ENCODE measurements around the gene NKAIN2.
"Not testable (repeated sequence)": the region's sequence is repeated elsewhere in the genome, so short reads cannot be mapped to it uniquely, and the experiment has no call there.

The NKAIN2 gene

GRCh38 chr6:124199286-124199685, 395.6 kb downstream of the NKAIN2 start:
- no peak for DNase-seq

DNA sequence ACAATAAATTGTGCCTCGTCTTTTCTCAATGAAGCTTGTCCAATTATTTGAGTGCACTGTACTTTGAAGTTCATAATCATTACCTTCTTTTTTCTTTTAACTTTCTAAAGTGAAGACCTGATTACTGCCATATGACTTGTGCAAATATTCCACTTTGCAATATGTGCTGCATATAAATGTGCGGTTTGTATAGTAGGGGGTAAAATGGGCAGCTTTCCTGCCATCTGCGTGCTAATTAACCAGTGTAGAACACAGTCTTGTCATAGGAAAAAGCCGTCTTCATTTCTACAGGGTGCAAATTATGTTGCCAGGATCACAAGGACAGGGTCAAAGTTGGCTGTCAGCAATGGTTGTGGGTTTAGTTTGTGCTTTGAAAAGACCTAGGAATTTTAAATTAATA, 397.0 kb downstream of the NKAIN2 start:
- DNase-seq: no peak

DNA sequence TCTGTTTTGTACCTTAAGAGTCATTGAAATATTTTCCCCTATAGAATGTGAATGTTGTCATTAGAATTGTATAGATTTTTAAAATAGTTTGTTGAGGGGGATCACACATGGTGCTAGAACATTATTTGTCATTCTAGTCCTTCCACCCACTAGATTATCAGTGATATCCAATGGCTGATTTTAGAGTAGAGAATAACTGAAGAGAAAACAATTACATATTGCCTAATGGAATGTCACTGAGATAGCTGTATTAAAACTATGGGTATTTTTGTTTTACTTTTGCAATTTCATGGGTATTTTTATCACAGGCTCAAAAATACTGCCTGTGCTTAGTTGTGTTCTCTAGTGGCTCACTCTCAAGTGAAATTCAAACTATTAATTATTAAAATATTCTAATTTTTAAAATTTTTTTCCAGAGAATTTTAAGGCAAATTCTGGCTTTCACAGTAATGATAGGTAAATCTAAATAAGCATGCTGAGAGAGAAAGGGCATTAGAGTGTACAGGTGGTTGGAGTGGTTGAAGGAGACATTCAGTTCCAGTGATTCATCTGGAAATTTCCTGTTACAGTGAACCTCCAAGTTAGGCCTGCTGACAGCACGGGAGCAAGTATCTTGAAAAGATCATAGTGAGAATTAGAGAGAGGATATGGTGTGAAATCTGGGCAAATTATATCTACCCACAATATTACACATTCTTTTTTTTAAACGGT, 399.6 kb downstream of the NKAIN2 start:
- no peak for DNase-seq

GRCh38 chr6:124203812-124204167, 400.1 kb downstream of the NKAIN2 start:
- DNase-seq: no peak

DNA sequence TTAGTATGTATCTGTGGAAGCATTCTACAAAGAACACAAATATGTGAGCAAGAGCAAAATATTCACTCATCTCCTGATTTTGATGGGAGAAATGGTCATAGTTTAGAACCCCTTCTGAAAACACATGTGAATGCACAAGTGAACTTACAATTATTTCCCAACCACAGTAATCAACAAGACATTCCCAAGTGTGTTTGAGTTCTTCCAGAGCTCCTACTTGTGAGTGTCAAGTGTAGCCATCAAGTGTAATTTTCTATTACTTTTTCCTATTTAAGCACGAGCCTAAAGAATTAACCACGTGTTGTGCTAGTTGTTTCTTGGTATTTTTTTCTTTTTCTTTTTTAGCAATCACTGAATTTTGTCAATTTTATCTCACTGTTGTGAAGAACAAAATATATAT, 402.3 kb downstream of the NKAIN2 start:
- no peak for DNase-seq

- no peak for DNase-seq
Measured at GRCh38 chr6:124223611-124224345, 420.1 kb downstream of the NKAIN2 start.

- DNase-seq: no peak
Measured at GRCh38 chr6:124226396-124226795, 422.7 kb downstream of the NKAIN2 start.

DNA sequence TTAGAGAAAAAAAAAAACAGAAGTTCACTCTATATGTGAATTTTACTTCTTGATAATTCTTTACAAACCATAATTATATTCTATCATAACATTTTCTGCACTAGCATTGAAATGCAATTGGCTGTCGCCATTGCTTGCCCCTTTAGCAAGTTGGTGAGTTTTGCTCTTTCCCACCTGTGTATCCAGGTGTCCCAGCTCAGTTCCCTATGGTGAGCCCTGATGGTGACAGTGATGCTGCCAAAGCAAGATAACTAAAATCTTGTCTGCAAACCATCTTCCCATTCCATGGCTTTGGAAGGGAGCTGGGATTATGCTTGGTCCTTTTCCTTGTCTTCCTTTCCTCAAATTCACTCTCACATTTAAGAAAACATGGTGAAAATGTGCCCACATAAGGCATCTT, 429.6 kb downstream of the NKAIN2 start:
- DNase-seq: no peak

- DNase-seq: no peak
Measured at GRCh38 chr6:124234801-124235200, 431.1 kb downstream of the NKAIN2 start.

GRCh38 chr6:124237911-124238310, 434.2 kb downstream of the NKAIN2 start:
- no peak for DNase-seq

DNA sequence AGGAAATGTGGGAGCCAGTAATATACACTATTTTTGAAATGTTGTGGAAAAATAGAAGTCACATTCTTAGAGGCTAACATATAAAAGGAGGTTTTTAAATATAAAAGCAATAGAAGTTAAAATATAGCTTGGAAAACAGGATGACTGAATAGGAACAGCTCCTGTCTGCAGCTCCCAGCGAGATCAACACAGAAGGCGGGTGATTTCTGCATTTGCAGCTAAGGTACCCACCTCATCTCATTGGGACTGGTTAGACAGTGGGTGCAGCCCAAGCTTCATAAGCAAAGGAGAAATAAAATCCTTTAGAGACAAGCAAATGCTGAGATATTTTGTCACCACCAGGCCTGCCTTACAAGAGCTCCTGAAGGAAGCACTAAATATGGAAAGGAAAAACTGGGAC, 434.7 kb downstream of the NKAIN2 start:
- not testable (repeated sequence) for DNase-seq

GRCh38 chr6:124254941-124255685, 451.4 kb downstream of the NKAIN2 start:
- peak in 14 of 56 donors; percentile 1 to 47 (median 7) for DNase-seq

GRCh38 chr6:124260337-124260736, 456.7 kb downstream of the NKAIN2 start:
- no peak for DNase-seq

DNA sequence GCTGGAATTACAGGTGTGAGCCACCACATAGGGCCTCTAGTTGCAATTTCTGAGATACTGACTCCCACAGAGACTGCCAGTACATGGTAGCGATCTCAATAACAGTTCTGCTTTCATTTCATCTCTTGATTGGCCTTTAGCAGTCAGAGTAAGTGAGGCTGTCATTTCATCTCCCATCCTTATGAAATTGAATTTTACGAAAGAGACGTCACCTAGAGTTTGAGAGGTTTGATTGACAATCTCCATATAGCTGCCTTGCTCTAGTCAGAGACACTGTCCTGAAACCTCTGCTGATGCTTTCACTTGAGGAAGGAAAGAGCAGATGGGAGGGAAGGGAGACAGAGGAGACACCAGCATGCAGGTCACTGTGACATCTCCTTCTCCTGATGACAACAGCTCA, 466.1 kb downstream of the NKAIN2 start:
- DNase-seq: no peak

DNA sequence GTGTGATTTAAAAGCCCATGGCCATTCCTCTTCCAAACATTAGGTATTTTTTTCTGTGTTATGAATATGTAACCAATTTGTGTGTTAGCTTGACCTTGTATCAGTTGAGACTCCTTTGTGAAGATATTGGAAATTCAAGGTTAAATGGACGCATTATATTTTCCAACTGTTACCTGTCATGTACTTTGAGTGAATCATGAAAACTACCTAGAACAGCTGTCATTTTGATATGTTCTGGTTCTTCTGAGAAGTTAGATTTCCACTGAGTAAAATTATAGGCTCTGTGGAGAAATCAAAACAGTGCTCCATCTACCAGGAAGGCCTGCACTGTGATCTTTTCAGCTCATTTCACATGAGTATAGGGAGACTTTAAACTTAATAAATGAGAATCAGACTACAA, 470.0 kb downstream of the NKAIN2 start:
- no peak for DNase-seq

DNA sequence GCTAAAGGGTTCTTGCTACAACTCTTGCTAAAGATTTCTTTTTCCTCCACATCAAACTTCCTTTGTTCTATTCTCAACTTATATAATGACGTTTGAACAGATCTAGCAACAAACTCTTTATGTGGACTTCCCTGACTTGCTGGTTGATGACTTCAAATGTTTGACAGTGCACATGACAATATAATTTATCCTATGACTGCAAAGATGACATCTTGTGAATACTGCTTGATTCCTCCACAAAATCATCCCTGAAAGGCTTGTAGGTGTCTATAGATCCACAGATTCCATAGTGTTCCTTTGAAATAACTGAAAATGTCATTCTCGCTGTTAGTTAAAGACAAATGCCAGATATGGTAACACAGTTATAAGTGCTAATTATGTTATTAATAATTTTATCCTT, 478.9 kb downstream of the NKAIN2 start:
- DNase-seq: no peak

DNA sequence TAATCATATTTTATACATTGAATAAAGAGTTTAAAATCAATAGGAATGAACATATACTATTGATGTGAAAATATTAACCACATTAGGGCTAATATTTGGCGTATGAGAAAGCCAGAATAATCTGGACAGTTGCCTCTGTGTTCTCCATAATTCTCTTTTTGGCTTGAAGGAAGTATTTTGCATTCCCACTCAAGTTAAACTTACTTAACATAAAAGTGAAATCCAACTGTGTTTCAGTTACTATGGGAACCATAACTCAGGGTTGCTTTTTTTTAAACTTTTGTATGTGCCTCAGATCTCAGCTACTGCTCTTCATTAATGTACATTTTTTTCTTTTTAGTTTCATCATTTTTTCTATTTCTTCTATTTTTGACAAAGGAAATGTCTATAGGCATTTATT, 479.8 kb downstream of the NKAIN2 start:
- no peak for DNase-seq

DNA sequence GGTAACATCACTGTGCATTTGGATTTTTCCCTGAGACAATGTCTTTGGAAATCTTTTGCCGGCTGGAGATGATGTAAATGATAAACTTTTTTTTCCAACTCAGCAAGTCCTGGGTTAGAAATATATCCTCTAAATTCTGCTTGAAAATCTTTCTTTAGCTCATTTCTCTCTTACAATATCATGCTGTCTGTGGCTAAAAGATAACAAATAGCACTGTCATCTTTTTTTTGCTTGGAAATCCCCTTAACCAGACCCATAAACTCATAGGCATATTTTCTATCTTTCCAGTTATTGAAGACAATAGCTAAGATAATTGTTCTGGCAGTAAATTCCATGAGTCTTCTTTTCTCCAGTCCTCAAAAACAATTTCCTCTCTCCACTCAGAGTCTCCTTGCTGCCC, 481.5 kb downstream of the NKAIN2 start:
- no peak for DNase-seq

DNA sequence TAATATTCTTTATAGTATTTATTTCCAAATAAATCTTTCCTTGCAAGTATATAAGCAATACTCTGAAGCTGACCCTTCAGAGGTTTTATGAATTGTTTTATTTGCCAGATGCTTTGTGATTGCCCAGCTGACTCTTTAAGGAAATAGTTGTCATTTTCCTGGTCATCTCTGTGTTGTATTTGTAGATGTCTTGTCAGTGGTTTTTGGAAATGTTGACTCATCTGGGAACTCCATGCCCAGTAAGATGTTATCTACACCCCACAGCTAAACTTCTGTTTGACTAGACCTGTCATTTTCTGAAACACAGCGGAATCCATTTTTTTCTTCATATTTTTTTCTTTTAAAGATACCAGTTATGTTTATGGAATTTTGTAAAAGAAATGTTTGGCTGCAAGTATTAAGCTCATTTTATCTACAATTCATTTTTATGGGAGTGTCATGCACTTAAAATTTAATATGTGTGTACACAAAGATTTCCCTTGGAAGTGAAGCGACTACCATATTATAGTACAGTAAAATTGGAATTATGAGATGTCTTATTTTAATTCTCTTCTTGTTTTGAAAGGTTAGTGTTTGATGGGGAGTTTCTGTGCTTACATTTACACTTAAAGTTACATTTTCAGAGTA, 491.0 kb downstream of the NKAIN2 start:
- DNase-seq: no peak

- DNase-seq: no peak
Measured at GRCh38 chr6:124297507-124297906, 493.8 kb downstream of the NKAIN2 start.

- no peak for DNase-seq
Measured at GRCh38 chr6:124298730-124299129, 495.1 kb downstream of the NKAIN2 start.

GRCh38 chr6:124300907-124301306, 497.2 kb downstream of the NKAIN2 start:
- not testable (repeated sequence) for DNase-seq

Data from nucleus accumbens (tissue), 56 donors.